Activated naive CD4-positive, alpha-beta T cell treated with anti-CD3 and anti-CD28 coated beads for 36 hours (primary cell): Measurements from ENCODE around the gene NXPE3. TPM values are rescaled to one million over a fixed set of nuclear protein-coding genes. Genes with fewer than 3 reads are reported as not detected.

ENCODE experiments used
- CTCF ChIA-PET: fragments of 350-600 bp; sonication (Branson Sonifier 250); formaldehyde crosslinking; loops from one replicate; lab custom pipeline; 2021; ENCODE audit warnings: antibody characterized with exemption; lab: Charles Lee
- DNase-seq: peaks from one replicate; pipeline ENCODE4 v3.0.0-alpha.2; 2020
- H3K27ac Mint-ChIP-seq: one replicate; pipeline ENCODE4 v1.8.0; 2021; ENCODE audit warnings: mild to moderate bottlenecking, mixed read lengths
- H3K27me3 Mint-ChIP-seq: one replicate; pipeline ENCODE4 v1.8.0; 2021; ENCODE audit warnings: low read depth, mixed read lengths
- H3K36me3 Mint-ChIP-seq: one replicate; pipeline ENCODE4 v1.8.0; 2021; ENCODE audit warnings: low read depth, mixed read lengths
- H3K4me1 Mint-ChIP-seq: one replicate; pipeline ENCODE4 v1.8.0; 2021; ENCODE audit warnings: low read depth, mixed read lengths
- H3K4me3 Mint-ChIP-seq: one replicate; pipeline ENCODE4 v1.8.0; 2021; ENCODE audit warnings: mild to moderate bottlenecking, moderate library complexity, mixed read lengths
- H3K9me3 Mint-ChIP-seq: one replicate; pipeline ENCODE4 v1.8.0; 2021; ENCODE audit warnings: mixed read lengths
- intact Hi-C: fragments of 100-400 bp; cut with micrococcal nuclease; formaldehyde crosslinking; loops from one replicate; pipeline ENCODE4 v1.15.1; 2023
- total RNA-seq, 2 experiments: library from RNA; stranded (reverse); gene quantifications; one replicate each; pipeline ENCODE4 v1.2.3, GENCODE V29; 2021

The NXPE3 gene
- total RNA-seq, 2 experiments from 2014 or later: 18.9 to 19.3 TPM

- intact Hi-C loops: no loop called here
- Mint-ChIP-seq H3K9me3 (no peaks in the 10 kb centered on the region), H3K27me3 (no peaks in the 10 kb centered on the region), H3K4me1 (peaks cover 71% of the 10 kb centered on the region), H3K36me3 (peaks cover 24% of the 10 kb centered on the region), H3K4me3 (no peak overlapping the region), H3K27ac (no peak overlapping the region)
- DNase-seq: no peak
- CTCF ChIA-PET: interaction anchor here (0.9 to 1.2 kb wide), 3 partner anchors 9 to 16 kb away, joined by 3 to 7 read pairs (median 3); partner anchors contain the start of gene NFKBIZ
These were observed 57.1 kb downstream of the NXPE3 start for GRCh38 chr3:101836160-101836559.

GRCh38 chr3:101836652-101837598, 57.9 kb downstream of the NXPE3 start:
- no peaks in the 10 kb centered on the region for H3K27me3 Mint-ChIP-seq
- peaks cover 1% of the 10 kb centered on the region for H3K9me3 Mint-ChIP-seq
- peaks cover 26% of the 10 kb centered on the region for H3K36me3 Mint-ChIP-seq
- no peak overlapping the region for H3K27ac Mint-ChIP-seq
- intact Hi-C loops: loop anchor here (1.0 kb wide), 1 partner anchor 12 kb away; the partner anchor contains the start of gene NFKBIZ
- H3K4me3 Mint-ChIP-seq: no peak overlapping the region
- CTCF ChIA-PET: no interaction called here
- no peak for DNase-seq
- H3K4me1 Mint-ChIP-seq: peaks cover 64% of the 10 kb centered on the region

- Mint-ChIP-seq H3K27me3 (no peaks in the 10 kb centered on the region), H3K36me3 (peaks cover 18% of the 10 kb centered on the region), H3K4me1 (peaks cover 49% of the 10 kb centered on the region), H3K4me3 (no peak overlapping the region), H3K27ac (no peak overlapping the region), H3K9me3 (peaks cover 4% of the 10 kb centered on the region)
- CTCF ChIA-PET: interaction anchor here (0.6 to 1.7 kb wide), 4 partner anchors 8 to 387 kb away, joined by 3 to 6 read pairs (median 4); no protein-coding TSS in a partner anchor
- DNase-seq: no peak
- intact Hi-C loops: no loop called here
These were observed 59.7 kb downstream of the NXPE3 start for GRCh38 chr3:101838691-101839090.

DNA sequence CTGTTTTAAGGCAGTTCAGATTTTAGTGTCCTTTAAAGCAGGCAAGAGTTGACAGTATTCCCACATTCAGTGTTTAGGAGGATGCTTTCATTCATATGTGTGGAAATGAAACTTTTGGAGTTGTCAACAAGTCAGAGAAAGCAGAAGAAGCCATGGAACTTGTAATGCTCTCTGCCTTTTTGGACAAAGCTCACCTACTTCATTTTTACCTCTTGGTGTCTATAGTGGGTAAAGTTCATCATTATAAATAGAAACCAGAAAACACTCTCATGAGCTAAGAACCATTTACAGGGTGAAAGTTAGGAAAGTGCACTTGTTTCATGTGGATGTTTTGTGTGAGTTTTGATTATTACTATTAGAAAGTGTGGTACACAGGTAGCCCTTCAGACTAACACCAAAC, 61.1 kb downstream of the NXPE3 start:
- Mint-ChIP-seq H3K4me1 (peaks cover 38% of the 10 kb centered on the region), H3K27me3 (no peaks in the 10 kb centered on the region), H3K27ac (no peak overlapping the region), H3K36me3 (peaks cover 14% of the 10 kb centered on the region), H3K4me3 (no peak overlapping the region), H3K9me3 (peaks cover 4% of the 10 kb centered on the region)
- intact Hi-C loops: no loop called here
- no peak for DNase-seq
- CTCF ChIA-PET: interaction anchor here (1.4 to 1.7 kb wide), 4 partner anchors 10 to 389 kb away, joined by 3 to 6 read pairs (median 4); no protein-coding TSS in a partner anchor

GRCh38 chr3:101842245-101842934, 63.4 kb downstream of the NXPE3 start:
- Mint-ChIP-seq H3K27me3 (no peaks in the 10 kb centered on the region), H3K4me1 (peaks cover 15% of the 10 kb centered on the region), H3K4me3 (no peak overlapping the region), H3K27ac (no peak overlapping the region), H3K9me3 (peaks cover 4% of the 10 kb centered on the region), H3K36me3 (peaks cover 8% of the 10 kb centered on the region)
- DNase-seq: no peak
- intact Hi-C loops: no loop called here
- CTCF ChIA-PET: no interaction called here

- no peaks in the 10 kb centered on the region for H3K27me3 Mint-ChIP-seq
- peaks cover 4% of the 10 kb centered on the region for H3K9me3 Mint-ChIP-seq
- CTCF ChIA-PET: no interaction called here
- peaks cover 12% of the 10 kb centered on the region for H3K4me1 Mint-ChIP-seq
- H3K27ac Mint-ChIP-seq: no peak overlapping the region
- DNase-seq: no peak
- peaks cover 8% of the 10 kb centered on the region for H3K36me3 Mint-ChIP-seq
- intact Hi-C loops: no loop called here
- H3K4me3 Mint-ChIP-seq: no peak overlapping the region
These were observed 63.9 kb downstream of the NXPE3 start for GRCh38 chr3:101842935-101843330.

GRCh38 chr3:101845425-101845824, 66.4 kb downstream of the NXPE3 start:
- DNase-seq: no peak
- no peak overlapping the region for H3K27ac Mint-ChIP-seq
- CTCF ChIA-PET: interaction anchor here (0.6 kb wide), 1 partner anchor 46 kb away, joined by 3 read pairs; no protein-coding TSS in a partner anchor
- H3K36me3 Mint-ChIP-seq: peaks cover 14% of the 10 kb centered on the region
- intact Hi-C loops: no loop called here
- peaks cover 4% of the 10 kb centered on the region for H3K9me3 Mint-ChIP-seq
- peaks cover 12% of the 10 kb centered on the region for H3K4me1 Mint-ChIP-seq
- H3K27me3 Mint-ChIP-seq: no peaks in the 10 kb centered on the region
- no peak overlapping the region for H3K4me3 Mint-ChIP-seq

DNA sequence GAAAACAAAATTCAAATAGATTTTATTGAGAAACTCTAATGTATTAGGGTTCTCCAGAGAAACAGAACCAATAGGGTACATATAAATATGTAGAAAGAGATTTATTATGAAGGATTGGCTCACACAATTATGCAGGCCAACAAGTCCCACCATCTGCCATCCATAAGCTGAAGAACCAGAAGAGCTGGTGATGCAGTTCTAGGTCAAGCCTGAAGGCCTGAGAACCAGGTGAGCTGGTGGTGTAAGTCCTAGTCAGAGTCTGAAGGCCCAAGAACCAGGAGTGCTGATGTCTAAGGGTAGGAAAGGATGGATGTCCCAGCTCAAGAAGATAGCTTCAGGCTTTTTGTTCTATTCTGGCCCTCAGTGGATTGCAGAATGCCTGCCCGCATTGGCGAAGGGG, 67.7 kb downstream of the NXPE3 start:
- CTCF ChIA-PET: interaction anchor here (0.8 kb wide), 1 partner anchor 8 kb away, joined by 3 read pairs; no protein-coding TSS in a partner anchor

GRCh38 chr3:101847328-101847727, 68.3 kb downstream of the NXPE3 start:
- Mint-ChIP-seq H3K4me3 (no peak overlapping the region), H3K36me3 (peaks cover 28% of the 10 kb centered on the region), H3K27me3 (no peaks in the 10 kb centered on the region), H3K9me3 (no peaks in the 10 kb centered on the region), H3K27ac (no peak overlapping the region), H3K4me1 (peaks cover 22% of the 10 kb centered on the region)
- CTCF ChIA-PET: no interaction called here
- intact Hi-C loops: no loop called here
- DNase-seq: no peak

More for the DNA sequence above, 67.7 kb downstream of the NXPE3 start:
- no peaks in the 10 kb centered on the region for H3K27me3 Mint-ChIP-seq
- peaks cover 4% of the 10 kb centered on the region for H3K9me3 Mint-ChIP-seq
- intact Hi-C loops: no loop called here
- no peak overlapping the region for H3K27ac Mint-ChIP-seq
- H3K4me3 Mint-ChIP-seq: no peak overlapping the region
- peaks cover 26% of the 10 kb centered on the region for H3K36me3 Mint-ChIP-seq
- no peak for DNase-seq
- H3K4me1 Mint-ChIP-seq: peaks cover 16% of the 10 kb centered on the region

GRCh38 chr3:101848326-101848725, 69.3 kb downstream of the NXPE3 start:
- Mint-ChIP-seq H3K4me3 (peak overlapping the region; percentile 71), H3K27ac (peak overlapping the region; percentile 80), H3K9me3 (no peaks in the 10 kb centered on the region), H3K27me3 (no peaks in the 10 kb centered on the region), H3K36me3 (peaks cover 35% of the 10 kb centered on the region), H3K4me1 (peaks cover 30% of the 10 kb centered on the region)
- intact Hi-C loops: no loop called here
- DNase-seq: no peak
- CTCF ChIA-PET: interaction anchor here (1.0 to 1.8 kb wide), 4 partner anchors 23 to 377 kb away, joined by 3 to 8 read pairs (median 5); no protein-coding TSS in a partner anchor

GRCh38 chr3:101848754-101849713, 70.0 kb downstream of the NXPE3 start, which contains the start of gene NFKBIZ:
TSS of gene NFKBIZ (plus strand) at chr3:101849514. CDS start at chr3:101849629, 115 bp downstream.
- Mint-ChIP-seq H3K4me3 (peak within 1 kb of the TSS; percentile 98), H3K9me3 (no peaks in the 10 kb centered on the region), H3K4me1 (peaks cover 37% of the 10 kb centered on the region), H3K36me3 (peaks cover 42% of the 10 kb centered on the region), H3K27ac (peak within 1 kb of the TSS; percentile 100), H3K27me3 (no peaks in the 10 kb centered on the region)
- CTCF ChIA-PET: interaction anchor here (0.5 to 1.8 kb wide), 8 partner anchors 13 to 275 kb away, joined by 3 to 8 read pairs (median 4); partner anchors contain the start of gene PCNP
- intact Hi-C loops: loop anchor here (1.0 kb wide), 4 partner anchors 12 to 173 kb away; partner anchors contain the start of genes CEP97 and NXPE3
- DNase-seq: peak; percentile 97
